HG03196 (cell line): ENCODE data around the gene CHRM1.

Experiments
- ATAC-seq: cut with Tn5 transposase; IDR thresholded peaks from one replicate; pipeline ENCODE4 v1.9.1; 2021; ENCODE audit not compliant: unreplicated experiment

The CHRM1 gene

DNA sequence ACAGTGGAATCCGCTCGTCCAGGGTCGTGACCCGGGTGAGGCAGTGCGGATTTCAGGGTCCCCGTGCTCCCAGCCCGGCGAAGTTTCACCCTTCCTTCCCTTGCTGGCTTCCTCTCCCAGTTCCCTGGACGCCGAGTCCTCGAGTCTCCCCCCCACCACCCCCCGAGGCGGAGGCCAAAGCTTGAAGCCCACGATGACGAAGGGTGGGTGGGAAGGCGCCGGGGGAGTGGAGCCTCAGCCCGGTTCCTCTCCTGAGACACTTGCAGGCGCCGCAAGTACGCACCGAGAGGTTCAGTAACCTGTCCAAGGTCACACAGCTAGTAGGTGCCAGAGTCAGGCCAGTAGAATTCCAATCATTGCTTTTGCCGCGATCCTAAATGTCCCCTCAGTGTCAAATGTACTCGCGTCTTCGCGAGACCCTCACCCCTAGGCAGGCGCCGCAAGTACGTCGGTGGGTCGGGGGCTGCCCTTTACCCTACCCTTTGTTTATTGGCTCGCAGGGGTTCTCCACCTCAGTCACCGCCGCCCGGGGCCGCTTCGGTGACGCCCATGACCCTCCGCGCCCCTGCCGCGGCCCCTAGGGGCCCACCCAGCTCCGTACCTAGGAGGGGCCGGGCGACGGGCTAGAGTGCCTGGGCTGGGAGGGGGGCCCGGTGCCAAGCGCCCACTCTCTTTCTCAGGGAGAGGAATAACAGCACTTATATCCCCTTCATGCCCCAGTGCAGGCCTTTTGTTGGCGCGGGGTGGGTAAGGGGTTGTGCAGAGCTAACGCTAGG, 5.7 kb upstream of the CHRM1 start:
- ATAC-seq = no peak

DNA sequence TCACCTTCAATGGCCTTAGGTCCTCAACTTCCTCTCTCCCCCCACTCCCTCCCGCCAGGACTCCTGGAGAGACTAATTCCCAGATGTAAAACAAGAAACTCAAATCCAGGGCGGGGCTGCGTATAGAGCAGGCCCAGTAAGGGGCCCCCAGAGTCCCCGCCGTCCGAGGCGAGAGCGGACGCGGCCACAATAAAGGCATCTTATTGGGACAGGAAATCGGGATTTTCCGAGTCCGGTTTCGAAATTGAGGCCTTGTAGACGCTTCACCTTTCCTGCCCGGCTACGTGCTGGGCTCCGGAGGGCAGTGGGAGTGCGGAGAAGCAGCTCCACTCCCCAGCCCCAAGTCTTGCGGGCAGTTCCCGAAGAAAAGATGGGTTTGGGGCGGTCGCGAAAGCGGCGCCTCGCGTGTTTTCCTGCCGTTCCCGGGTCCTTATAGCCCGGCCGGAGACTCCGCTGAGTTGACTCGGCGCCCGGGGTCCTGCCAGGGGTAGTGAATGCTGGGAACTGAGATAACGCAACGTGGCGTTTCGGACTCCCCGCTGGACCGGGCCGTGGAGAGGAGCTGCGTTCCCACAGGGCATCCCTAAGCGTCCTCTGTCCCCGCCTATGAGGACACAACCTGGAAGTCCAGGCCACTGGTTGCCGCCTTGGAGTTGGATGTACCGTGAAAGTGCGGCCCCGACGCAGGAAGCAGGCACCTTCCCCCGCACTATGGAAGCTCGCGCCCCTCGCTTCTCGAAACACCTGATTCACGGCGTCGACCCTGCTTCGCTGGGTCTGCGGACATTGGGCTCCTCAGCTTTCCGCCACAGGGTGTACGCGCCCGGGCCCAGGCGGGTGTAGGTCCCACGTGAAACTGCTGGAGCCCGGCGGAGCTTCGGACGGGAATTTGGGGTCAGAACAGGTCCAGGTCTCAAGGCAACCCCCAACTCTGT, 4.8 kb upstream of the CHRM1 start:
- no peak for ATAC-seq

DNA sequence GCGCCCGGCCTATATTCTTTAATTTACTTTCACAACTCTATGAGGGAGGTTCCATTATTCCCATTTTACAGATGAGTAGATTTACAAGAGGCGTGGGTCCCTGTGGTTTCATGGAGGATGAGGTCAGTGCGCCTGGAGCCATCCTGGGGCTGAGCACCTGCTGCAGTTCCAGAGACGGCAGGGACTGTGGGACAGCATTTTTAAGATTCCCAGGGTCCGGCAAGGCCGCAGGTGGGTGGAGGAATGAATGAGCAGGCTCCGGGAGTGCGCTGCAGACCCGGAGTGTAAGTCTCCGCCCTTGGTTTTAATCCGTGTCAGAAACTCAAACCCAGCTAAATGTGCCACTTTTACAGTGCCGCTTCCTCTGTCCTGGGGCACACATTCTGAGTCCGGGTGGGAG, 4.1 kb upstream of the CHRM1 start:
- no peak for ATAC-seq

DNA sequence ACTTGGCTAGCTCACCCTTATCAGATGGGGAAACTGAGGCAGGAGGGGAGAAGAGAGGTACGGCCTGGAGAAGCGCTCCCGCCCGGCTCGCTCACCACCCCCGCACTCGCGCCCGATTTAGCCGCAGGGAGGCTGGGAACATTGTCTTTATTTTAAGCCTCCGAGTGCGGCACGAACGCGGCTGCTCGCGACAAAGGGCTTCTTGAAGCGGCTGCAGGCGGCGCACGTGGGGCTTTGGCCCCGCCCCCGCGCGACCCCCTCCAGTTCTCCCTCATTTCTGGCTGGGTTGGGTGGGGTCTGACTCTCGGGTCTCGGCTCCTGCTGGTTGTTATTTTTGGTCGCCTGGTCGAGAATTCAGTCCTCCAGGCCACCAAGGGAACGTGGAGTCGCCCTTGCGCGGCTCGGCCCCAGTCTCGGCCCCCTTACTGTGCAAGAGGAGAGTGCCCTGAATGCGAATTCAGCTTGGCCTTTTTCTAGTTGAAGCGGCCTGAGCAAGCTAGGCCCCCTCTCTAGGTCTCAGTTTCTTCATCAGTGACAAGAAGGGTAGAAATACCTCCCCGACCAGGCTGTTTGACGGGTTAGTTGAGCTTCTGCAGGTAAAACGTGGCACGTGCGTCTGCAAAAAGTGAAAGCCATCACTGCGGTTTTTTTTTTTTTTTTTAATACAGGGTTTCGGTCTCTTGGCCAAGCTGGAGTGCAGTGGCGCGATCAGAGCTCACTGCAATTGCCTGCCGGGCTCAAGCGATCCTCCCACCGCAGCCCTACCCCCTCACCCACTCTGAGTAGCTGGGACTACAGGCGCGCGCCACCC, 2.6 kb upstream of the CHRM1 start:
- no peak for ATAC-seq

DNA sequence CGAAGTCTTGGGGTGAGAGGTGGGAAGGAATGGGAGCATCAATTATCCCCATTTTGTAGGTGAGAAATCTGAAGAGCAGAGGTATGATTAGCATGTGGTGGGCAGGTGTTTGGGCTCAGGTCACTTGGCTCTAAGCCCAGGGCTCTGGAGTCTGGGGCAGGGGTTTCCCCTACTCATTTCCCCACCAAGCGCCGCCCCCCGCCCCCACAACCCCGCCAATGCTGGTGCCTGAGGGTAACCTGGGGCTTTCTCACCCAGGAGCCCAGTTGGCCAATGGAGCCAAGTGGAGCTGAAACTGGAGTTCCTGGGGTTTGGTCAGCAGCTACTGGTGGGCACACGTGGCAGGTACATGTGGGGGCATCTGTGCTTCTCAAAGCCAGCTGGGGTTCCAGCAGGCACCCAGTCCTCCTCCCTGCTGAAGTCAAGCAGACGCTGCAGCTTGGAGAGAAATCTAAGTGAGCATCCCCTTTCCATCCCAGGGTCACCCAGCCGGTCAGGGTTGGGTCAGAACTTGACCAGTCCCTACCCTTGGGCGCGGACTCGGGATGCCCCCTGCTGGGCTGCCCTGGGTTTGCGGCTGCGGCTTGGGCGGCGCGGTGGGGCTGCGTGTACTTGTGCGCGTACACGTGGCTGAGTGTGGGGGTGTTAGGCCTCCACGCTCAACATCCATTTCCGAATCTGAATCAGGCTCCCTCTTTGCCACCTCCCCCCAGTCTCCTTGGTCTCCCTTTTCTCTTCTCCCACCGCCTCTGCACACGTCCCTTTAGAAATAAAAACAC, 1.7 kb upstream of the CHRM1 start:
- no peak for ATAC-seq

DNA sequence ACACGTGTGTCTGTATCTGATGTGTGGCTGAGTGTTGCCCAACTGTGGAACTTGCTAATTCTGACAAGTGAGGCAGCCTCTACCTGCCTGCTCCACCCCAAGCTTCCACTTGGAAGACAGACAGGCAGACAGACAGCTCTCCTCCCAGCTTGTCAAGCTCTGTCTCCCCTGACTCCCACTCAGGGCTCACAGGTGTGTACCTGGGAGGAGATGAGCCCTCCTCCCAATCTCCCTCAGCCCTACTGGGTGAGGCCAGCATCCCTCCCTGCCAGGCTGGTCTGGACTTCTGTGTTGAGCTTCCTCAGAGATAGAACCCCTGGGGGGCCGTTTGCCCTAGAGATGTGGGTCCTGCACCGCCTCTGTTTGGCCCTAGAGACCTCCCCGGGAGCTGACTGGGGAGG, 1.0 kb upstream of the CHRM1 start:
- ATAC-seq = no peak

DNA sequence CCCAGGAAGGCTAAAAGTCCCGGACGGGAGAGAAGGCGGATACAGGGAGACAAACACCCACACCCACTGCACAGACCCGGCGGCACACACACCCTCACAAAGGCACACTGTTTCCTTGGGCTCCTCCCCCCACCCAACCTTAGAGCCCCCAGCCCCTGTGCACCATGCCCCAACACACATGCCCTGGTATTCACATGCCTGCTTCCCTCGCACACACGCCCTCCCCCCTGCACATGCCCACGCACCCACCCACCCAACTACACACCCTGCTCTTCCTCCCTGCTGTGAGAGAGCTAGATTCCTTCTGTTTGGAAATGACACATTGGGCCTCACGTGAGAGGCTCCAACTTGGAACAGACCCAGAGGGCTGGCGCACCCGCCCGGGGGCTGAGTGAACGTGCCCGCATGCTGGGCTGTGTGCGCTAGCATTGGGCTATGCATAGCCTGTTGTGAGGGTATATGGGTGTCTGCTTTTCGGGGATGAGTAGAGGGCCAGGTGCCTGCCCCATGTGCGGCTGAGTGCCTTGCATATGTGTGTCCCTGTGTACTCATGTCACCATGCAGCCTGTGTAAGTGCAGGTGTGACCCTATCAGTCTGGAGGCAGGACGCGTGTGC, 518 bp upstream of the CHRM1 start:
- no peak for ATAC-seq

DNA sequence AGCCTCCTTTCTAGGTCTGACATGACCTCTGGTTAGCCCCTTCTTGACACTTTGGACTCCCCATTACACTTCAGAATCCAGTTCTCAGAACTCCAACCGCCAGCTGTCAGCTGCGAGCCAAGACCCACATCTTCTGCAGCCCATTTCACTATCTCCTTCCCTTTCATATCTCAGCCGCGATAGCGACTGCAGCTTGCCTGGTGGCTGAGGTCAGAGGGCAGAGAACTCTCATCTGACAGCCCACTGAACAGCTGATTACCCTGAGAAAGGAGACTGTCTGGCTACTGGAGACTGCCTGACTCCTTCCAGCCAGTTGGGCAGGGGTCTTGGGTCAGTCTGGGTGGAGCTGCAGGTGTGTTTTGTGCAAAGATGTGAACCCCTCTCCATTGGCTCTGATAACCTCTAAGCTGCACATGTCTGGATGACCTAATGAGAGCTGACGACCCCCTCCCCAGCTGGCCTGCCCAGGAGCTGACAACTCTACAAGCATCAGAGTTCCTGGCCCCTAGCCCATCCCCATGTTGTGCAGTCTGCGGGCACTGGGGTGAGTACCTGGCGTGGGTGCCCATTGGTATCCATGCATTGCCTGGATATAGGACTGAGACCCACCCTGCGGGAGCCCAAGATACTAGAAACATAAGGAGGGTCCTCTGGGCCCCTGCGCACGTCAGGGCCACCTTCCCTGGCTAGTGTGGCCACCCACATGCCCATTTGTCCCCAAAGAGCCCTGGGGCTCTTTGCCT, 1.1 kb downstream of the CHRM1 start:
- ATAC-seq = no peak

DNA sequence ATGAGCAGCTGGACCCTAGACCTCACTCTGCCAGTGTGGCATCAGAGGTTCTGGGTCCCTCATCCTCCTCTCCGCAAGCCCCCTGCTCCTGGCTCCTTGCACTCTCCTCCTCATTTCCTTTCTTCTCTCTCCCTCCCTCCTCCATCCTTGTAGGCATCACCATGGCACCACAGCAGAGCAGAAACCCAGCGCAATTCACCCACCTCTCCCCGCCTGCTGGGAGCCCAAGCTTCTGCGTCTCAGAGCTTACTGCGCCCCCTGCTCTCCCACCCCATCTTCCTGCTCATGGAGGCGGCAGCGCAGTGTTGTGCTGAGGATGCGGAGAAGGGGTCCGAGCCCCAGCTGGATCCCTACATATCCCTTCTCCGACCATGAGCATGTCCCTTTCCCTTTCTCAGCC, 1.7 kb downstream of the CHRM1 start:
- no peak for ATAC-seq

DNA sequence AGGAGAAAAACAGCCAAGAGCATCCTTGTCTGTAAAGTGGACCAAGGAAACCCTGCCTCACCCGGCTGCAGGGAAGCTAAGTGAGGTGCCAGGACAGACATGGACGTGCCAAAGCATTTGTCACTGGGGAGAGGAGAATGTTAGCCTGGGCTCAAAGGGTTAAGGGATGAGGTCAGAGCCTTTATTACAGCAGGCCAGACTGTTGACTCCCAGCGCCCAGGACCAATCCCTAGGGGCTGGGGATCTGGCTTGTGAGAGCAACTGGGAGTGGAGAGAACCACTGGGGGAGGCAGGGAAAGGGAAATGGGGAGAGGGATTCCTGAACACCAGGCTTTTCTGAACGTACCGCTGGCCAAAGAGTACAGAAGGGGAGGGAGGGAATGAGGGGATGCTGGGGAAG, 2.6 kb downstream of the CHRM1 start:
- no peak for ATAC-seq

DNA sequence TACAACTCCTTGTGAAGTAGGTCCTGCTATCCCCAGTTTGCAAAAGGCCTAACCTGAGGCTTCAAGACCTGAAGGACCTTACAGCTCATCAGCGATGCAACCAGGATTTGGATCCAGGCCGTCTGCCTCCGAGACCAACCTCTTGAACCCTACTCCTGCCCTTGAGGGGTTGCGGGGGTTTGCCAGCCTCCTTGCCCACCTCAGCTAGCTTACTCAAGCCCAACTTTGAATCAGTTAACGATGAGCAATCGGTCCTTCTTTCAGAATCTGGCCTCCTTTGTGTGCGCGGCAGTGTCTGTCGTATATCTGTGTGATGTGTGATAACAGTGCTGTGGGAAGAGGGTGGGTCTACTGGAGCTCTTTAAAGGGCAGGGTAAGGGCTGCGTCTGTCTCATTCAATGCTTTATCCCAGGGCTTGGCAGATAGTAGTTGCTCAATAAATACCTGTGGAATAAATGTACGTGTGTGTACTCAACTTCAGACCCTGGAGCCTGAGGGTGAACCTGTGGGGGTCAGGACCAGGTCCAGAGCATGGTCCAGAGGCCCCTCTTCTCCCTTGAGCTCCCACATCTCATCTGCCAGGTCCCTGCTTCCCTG, 3.2 kb downstream of the CHRM1 start:
- ATAC-seq = no peak

DNA sequence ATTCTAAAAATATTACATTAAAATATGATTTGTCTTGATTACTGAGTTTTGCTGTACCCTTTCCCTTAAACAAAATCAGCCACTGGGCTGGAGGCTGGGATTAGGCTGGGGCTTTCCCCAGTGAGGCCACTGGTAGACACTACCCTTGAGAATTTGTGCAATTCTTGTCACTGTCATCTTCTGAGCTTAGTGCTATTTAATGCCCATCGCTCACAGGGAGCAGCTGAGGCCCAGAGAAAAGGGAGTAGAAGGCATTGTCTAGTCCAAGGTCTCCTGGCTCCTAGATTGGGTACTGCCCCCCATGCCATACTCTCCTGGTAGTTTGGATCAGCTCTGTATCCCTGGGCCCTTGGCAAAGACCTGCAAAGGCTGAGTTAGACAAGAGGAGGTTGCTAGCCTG, 6.7 kb downstream of the CHRM1 start:
- no peak for ATAC-seq

DNA sequence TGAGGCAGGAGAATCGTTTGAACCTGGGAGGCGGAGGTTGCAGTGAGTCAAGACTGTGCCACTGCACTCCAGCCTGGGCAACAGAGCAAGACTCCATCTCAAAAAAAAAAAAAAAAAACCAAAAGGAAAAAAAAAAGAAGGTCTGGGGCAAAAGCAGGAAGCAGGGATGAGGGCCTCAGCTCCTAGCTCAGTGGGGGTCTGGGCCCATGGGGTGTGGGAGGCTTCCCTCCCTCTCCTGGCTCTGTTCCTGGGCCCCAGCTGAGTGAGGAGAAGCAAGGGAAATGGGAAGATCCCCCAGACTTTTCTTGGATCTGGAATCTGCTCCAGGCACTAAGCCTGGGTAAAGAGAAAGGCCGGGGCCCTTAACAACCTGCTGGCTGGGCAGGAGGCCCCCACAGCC, 8.9 kb downstream of the CHRM1 start:
- no peak for ATAC-seq

DNA sequence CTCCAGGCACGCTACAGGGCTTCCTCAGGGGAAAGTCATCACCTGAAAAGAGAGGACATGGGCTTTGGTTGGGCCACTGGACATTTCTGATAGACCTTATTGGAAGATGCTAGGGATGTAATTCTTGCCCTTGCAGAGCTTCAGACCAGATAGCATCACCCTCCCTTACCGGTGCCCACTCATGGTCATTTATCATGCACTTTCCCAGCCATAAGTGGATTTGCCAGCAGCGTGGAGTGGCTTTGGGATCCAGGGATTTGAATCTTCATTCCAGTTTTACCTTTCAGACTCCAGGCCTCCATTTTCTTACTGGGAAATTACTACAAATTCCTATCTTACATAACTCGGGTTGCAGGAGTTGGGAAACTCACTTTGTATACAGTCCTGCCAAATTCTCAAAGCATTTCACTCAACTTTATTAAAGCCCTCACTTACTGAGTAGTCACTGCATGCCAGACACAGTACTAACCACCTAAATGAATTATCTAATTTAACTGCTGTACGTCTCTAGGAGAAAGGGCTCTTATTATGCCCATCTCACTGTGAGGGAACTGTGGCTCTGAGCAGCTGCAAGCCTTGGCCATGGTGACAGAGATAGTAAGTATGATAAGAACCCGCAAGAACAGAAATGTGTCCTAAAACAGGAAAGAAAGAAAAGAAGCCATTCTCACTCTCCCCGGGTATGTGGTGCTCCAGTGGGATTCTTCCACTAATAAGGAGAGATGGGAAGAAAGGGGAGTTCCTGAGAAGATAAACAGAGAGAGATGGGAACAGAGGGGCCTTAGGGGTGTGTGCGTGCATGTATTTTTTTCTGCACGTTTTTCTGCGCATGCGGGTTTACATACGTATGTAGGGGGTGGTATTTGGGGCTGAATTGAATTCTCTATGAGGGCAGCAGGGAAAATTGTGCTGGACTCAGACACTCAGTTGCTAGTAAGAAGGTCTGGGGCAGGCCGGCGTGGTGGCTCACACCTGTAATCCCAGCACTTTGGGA, 9.7 kb downstream of the CHRM1 start:
- ATAC-seq = no peak

DNA sequence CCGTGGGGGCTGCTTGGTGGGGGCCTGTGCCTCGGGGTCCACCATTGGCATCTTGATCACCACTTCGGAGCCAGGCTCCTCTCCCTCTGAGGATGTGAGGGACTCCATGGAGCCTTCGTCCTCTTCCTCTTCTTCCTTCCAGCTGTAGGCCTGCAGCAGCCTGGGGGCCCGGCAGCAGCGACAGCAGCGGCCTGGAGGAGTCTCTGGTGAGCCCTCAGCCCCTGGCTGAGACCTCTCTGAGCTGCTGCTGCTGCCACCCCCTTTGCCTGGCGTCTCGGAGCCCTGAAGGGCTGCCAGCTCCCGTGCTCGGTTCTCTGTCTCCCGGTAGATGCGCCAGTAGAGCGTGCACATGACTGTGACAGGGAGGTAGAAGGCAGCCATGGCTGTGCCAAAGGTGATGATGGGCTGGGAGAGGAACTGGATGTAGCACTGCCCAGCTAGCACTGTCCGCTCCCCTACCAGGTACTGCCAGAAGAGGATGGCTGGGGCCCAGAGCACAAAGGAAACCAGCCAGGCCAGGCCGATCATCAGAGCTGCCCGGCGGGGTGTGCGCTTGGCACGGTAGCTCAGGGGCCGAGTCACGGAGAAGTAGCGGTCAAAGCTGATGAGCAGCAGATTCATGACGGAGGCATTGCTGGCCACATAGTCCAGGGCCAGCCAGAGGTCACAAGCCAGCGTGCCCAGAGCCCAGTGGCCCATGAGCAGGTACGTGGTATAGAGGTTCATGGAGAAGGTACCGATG, 10.9 kb downstream of the CHRM1 start:
- no peak for ATAC-seq

DNA sequence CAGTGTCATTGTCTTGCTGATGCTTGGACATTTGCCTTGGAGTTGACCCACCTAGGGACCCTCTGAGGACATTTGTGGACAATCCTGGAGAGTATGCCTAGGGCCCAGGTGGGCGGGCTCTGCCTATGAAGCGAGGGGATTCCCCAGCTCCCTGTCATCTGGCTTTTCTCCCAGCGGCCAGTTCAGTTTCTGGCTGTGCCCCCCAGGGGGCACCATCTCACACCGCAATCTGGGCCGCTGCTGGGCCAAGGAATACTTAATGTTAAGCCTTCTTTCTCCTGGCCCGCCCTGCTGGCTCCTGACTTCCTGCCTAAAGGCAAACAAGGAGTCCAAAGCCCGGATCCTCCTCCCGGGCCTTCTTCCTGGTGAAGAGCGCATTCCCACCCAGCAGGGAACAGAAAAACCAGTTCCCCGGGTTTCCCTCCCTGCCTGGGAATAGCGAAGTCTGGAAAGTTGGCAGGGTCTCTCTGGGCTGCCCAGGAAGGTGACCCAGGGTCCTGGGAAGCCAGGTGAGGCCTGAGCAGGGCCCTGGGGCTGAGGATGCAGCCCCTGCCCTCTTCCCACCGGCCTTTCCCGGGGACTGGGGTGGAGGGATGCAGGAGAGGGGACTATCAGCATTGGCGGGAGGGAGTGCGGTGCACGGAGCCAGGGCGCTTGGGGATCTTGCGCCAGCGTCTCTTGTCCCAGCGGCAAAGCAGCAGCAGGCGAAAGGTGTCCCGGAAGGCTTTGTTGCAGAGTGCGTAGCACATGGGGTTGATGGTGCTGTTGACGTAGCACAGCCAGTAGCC, 11.9 kb downstream of the CHRM1 start:
- ATAC-seq = no peak
